Measurements from ENCODE around the gene PTDSS2. TPM values are rescaled to one million over a fixed set of nuclear protein-coding genes. Genes with fewer than 3 reads are reported as not detected.

The PTDSS2 gene
- total and polyA plus RNA-seq, 9 of the 15 experiments (the other 6 are each of a cell fraction or from before 2014, with no cell fraction given) = 0.45 to 53.9 (median 17.2) TPM

DNA sequence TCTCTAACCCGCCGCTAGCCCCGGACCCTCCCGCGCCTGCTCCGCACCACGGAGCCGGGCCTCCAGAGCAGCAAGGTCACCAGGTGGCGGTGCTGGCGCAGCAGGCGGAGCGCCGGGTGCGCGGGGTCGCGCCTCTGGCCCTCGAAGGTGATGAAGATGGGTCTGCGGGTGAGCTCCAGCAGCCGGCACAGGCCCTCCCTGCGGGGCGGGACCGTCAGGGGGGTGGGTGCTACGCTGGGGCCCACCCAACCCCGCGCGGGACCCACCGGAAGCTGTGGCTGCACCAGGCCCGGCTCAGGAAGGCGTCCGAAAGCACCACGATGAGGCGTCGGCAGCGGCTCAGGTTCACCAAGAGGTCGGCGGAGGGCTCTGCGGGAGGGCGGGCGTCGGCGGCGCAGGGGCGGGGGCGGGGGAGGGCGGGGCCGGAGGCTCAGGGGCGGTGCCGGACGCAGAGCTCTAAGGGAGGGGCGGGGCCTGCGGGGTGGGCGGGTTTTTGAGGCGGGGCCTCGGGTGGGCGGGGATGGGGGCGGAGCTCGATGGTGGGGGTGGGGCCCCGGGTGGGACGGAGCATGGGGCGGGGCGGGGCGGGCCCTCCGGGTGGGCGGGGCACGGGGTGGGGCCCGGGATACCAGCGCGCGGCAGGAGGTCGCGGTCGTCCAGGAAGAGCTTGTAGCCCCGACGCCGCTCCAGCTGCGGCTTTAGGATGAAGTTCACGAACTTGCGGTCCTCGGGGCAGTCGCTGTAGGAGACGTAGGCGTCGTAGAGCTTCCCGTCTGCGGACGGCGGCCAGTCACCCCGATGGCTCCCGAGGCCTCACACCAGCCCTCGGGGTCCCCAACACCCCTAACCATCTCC lies 43.1 kb upstream of the PTDSS2 start (continued):
- TF ChIP-seq ZNF518B (CRISPR knock-in tag; IDR thresholded peaks at IDR 0.05) = no peak
- TF ChIP-seq SMAD3 (CRISPR knock-in tag; conservative IDR thresholded peaks at IDR 0.05) = no peak
- TF ChIP-seq VEZF1 (CRISPR knock-in tag; IDR thresholded peaks at IDR 0.05) = peak; percentile 90
- TF ChIP-seq SUPT5H (IDR thresholded peaks at IDR 0.05) = peak; percentile 60
- TF ChIP-seq NCOR1 (IDR thresholded peaks at IDR 0.05) = peak; percentile 55; the same call in 1 of the 2 replicates
- peak in 1 of 2 experiments; percentile 38; a peak in 1 of 4 replicates for TF ChIP-seq FOXA3 (CRISPR knock-in tag; conservative IDR thresholded peaks at IDR 0.05 in 1 of 2, IDR thresholded peaks at IDR 0.05 in 1 of 2)
- peak; percentile 69; the same call in 1 of the 2 replicates for TF ChIP-seq EP400 (IDR thresholded peaks at IDR 0.05)
- peak; percentile 58; the same call in 1 of the 2 replicates for TF ChIP-seq XRCC5 (IDR thresholded peaks at IDR 0.05; ENCODE audit: low read depth, low read length)
- peak; percentile 74; the same call in 1 of the 2 replicates for TF ChIP-seq ZNF511 (CRISPR knock-in tag; IDR thresholded peaks at IDR 0.05)
- no peak for TF ChIP-seq NR1H2 (CRISPR knock-in tag; IDR thresholded peaks at IDR 0.05)
- TF ChIP-seq NCOA2 (IDR thresholded peaks at IDR 0.05; ENCODE audit: partially characterized antibody in 2 of 2) = no peak
- TF ChIP-seq KDM2B (CRISPR knock-in tag; IDR thresholded peaks at IDR 0.05) = peak; percentile 17
- no peak for TF ChIP-seq RBM17 (IDR thresholded peaks at IDR 0.05; ENCODE audit: borderline replicate concordance, low read depth, low read length)
- TF ChIP-seq HEY1 (CRISPR knock-in tag; IDR thresholded peaks at IDR 0.05; ENCODE audit: borderline replicate concordance) = 0 out of 2 replicates have a peak, but pooled peaks have one; percentile 66
- TF ChIP-seq ZFP36 (IDR thresholded peaks at IDR 0.05; ENCODE audit: low read depth, low read length, partially characterized antibody) = peak; percentile 68
- no peak for TF ChIP-seq C11orf30 (IDR thresholded peaks at IDR 0.05; ENCODE audit: low read depth)
- TF ChIP-seq PHF8 (IDR thresholded peaks at IDR 0.05; ENCODE audit: borderline replicate concordance, low read length) = peak; percentile 50; the same call in 1 of the 2 replicates
- TF ChIP-seq SLC30A9 (CRISPR knock-in tag; IDR thresholded peaks at IDR 0.05) = no peak
- TF ChIP-seq ZBTB33 (CRISPR knock-in tag; IDR thresholded peaks at IDR 0.05) = peak; percentile 50; the same call in 1 of the 2 replicates
